Measurements from ENCODE around the gene SLC17A9. TPM values are rescaled to one million over a fixed set of nuclear protein-coding genes. Genes with fewer than 3 reads are reported as not detected.
"Not testable (repeated sequence)": the region's sequence is repeated elsewhere in the genome, so short reads cannot be mapped to it uniquely, and the experiment has no call there.

Gene SLC17A9
- polyA plus RNA-seq, 10 donors = 0.62 to 2.9 (median 1.1) TPM

DNA sequence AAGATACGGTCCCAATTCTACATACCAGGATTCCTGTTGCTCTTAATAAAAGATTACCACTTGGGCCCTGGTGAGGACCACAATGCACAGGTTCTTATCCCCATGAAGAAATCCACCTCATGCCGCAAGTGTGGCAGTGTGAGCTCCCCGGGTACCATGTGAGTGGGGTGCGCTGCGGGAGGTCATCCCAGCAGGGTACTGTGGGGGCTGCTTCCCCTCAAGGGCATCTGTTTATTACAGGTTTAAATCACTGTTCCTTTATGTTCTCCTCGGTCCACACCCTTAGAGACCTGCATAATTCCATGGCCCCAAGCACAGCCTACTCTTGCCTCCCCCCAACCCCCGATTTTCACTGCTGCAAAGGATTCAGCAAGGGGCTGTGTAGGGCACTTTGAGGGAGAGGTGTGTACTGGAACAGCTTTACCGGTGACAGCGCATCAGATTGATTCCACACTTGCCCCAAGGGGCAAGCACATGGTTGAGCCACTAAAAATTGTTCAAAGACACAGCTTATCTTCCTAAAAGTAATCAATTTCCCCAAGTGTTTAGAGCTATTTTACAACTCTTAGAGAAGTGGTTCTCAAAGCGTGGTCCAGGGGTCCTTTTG, 32.4 kb upstream of the SLC17A9 start:
- DNase-seq = no peak

- DNase-seq = peak in 1 of 3 donors; percentile 57
These were observed 31.3 kb upstream of the SLC17A9 start for GRCh38 chr20:62921119-62921687.

DNA sequence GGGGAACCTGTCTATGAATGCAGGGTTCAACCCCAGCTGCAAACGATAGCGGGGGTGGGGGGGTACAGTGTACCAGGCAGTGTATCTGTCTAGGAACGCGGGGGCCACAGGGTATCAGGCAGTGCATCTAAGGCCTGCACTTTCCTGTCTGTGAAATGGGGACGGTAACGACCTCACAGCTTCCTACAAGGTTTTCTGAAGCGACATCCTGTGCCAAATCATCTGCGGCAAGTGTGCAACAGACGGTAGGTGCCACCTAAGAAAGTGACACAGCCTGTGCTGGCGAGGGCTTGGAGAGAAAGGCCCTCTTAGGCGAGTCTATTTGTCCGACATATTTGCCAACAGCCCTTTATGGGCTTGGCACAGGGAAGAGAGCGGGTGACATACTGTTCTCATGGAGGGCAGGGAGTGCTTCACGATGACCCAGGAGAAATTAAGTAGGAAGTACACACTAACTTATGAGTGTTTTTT, 30.0 kb upstream of the SLC17A9 start:
- no peak for DNase-seq

DNA sequence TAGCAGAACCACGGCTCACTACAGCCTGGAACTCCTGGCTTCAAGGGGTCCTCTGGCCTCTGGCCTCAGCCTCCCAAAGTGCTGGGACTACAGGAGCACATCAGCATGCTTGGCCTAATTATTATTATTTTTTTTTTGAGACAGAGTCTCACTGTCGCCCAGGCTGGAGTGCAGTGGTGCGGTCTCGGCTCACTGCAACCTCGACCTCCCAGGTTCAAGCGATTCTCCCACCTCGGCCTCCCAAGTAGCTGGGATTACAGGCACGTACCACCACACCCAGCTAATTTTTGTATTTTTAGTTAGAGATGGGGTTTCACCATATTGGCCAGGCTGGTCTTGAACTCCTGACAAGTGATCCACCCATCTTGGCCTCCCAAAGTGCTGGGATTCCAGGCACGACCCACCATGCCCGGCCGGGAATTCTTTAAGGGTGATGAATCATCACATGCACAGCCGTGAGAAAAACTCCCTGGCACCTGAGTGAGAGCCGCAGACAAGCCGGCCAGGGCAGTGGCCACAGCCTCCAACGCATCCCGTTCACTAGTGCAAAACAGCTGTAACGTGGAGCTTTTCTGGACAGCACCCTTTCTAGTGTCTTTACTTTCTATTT, 29.3 kb upstream of the SLC17A9 start:
- not testable (repeated sequence) for DNase-seq

- DNase-seq = no peak
These were observed 28.7 kb upstream of the SLC17A9 start for GRCh38 chr20:62923669-62924441.

DNA sequence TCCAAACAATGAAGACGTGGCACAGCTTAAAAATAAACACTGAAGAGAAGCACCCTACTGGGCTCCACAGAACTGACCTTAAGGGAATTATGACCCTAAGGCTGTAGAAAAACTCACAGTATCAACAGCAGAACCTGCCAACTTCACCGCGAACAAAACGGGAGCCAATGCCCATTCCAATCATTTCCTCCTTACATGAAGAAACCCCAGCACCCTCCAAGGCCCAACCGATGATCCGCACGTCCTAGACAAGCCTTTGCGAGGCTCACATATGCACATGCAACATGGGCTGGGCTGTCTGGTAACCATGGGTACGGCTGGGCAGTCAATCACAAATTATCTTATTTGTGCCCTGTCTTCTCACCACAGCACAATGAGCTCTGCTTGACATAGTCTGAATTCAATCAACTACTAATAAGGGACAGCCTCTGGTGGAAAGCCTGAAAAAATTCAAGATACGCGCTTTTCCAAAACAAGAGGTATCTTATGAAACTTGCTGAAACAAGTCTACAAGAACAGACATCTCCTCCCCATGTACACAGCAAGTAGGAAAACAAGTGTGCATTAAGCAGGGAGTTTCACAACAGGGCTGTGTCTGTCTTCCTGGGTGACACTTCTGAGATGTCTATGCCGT, 27.9 kb upstream of the SLC17A9 start:
- DNase-seq = no peak

DNA sequence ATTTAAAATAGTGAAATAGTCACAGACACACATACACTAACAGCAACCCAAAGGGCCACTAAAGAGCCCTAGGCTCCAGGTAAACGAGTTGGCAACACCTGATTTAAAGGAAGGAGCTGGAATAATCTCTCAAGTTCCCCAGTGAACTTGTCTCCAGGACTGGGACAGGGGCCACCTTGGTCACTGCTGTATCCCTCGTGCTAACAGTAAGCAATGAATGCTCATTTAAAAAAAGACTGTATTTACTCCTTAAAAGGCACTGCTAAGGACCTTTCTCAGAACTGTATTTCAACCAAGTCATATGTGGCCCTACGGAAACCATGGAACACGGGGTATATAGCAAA, 27.5 kb upstream of the SLC17A9 start:
- no peak for DNase-seq

DNA sequence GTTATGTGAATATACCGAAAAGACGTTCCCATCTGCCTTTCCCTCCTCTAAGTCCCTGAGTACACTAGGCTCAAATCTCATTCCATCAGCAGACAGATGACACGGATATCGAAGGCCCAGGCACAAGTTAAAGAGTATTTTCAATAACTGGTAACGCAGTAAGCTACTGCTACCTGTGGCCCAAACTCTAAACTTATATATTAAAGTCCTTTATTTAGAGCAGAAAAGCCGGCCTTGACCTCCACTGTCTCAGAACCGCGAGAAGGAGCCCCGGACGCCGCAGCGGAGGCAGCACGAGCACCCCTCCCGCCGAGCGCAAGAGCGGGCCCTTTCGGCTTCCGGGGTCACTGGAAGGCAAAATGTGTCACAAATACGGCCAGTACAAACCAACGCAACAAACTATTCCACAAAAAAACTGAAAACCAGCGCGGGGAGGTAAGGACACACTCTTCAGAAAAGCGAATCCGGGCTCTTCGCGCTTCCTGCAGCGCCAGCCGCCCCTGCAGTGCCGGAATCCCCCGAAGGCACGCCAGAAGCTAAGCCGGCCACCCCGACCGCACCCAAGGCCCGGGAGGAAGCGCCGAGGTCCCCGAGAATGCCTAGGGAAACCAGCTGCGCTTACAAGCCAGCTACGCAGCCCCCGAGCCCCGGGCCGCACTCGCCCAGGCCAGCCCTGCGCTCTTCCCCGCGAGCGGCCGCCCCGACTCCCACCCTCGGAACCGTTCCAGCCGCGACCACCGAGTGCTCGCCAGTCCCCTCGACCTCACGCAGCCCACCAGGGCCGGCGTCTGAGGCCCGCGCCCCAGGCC, 26.9 kb upstream of the SLC17A9 start:
- peak in 2 of 3 donors; percentile 29 to 73 for DNase-seq

DNA sequence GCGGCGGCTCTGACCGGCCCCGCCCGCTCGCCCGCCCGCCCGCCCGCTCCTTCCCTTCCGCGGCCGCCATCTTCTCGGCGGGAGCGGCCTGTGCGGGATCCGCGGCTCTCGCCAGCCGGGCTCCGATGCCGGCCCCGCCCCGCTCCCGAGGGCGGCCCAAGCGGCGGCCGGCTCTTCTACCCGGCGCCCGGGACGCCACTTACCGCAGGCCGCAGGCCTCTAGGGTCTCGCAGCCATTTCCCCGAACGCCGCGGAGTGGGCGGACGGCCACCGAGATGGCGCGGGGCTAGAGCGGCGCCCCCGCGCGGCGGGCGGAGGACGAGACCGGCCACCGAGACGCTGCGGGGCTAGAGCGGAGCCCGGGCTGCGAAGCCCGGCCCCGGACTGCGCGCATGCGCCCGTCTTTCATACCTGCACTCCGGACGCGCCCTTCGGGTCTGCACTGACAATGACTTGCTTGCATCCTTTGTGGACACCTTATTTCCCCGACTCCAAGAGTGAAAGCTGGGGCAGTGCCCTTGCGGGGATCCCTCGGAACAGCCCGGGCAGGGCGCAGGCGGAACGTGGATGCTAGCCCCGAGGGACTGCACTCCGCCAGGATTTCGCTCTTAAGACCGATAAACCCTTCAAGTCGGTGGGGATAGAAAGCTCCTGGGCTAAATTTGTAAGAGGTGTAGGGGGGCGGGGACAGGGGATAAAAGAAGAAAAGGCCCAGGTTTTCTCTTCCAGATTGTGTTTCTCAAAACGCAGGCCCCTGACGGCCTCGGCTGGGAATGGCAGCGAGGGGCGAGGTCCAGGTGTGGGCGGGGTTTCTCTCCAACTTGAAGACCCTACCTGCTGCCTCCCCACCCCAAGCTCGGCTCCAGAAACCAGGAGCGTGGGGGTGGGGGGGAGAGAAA, 26.0 kb upstream of the SLC17A9 start, which contains the start of gene DIDO1:
DIDO1 (minus strand) TSS at position 277 of the 899 bp plus-strand sequence.
- DNase-seq = peak; percentile 82 to 96 (median 92)

DNA sequence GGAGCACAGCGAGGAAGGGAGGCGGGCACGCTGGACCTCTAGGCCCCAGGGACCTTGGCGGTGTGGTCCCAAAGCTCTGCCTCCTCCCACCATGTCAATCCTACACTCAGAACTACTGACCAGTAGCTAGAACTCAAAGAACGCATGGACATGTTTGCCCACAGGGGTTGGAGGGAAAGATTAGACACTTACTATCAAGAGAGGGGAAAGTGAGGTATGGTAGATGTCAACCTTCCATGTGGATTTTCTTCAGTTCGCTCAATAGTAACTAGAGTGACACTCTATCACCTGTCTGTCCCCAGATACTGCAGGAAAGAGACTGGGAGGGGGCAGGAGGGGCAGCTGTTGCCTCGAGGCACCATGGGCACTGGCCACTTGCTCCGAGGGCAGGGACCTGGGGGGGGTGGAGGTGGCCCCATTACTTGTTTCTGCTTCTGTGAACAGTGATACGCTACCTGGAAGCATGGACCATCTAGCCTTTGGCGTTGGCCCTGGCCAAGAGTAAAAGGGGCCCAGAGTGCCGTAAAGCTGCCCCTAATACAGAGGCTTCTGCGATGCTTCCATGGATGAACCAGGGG, 25.3 kb upstream of the SLC17A9 start:
- no peak for DNase-seq

GRCh38 chr20:62928246-62928939, 24.1 kb upstream of the SLC17A9 start:
- DNase-seq = no peak

GRCh38 chr20:62929051-62929538, 23.4 kb upstream of the SLC17A9 start:
- DNase-seq = peak; percentile 45 to 82 (median 54)

DNA sequence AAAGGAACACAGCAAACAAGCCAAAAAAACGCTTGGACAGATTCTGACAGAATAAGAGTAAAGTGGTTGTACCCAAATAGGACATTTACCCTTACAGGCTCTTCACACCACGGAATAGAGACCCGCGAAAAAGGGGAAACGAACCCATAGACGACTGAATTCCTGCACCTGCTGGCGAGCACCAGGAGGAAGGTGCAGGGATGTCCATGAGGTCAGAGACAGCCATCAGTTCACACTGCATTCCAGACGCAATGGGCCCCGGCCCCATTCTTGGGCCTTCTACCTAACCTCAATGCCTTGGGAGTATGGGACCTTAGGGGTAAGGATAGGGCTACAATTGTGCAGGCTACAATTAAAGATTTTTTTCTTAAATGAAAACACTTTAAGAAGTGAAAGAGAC, 21.0 kb upstream of the SLC17A9 start:
- no peak for DNase-seq

DNA sequence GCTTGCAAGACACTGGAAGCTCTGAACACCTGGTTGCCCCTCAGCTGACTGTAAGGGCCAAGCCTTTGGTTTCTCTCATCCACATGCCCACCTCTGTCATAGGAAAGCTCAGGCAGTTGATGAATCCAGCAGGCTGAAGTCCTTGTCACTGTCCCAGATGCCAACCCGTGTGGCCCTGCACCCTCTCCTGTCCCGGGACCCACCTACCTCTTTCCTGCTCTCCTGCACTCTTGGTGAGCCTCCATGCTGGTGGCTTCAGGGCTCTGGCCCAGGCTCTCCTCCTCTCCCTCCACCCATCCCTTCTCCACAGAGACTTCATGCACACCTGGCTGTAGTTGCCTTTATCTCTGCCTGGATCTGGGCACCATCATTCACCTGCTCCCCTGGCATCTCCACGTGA, 18.5 kb upstream of the SLC17A9 start:
- DNase-seq = no peak

GRCh38 chr20:62935204-62935967, 17.1 kb upstream of the SLC17A9 start:
- DNase-seq = no peak

DNA sequence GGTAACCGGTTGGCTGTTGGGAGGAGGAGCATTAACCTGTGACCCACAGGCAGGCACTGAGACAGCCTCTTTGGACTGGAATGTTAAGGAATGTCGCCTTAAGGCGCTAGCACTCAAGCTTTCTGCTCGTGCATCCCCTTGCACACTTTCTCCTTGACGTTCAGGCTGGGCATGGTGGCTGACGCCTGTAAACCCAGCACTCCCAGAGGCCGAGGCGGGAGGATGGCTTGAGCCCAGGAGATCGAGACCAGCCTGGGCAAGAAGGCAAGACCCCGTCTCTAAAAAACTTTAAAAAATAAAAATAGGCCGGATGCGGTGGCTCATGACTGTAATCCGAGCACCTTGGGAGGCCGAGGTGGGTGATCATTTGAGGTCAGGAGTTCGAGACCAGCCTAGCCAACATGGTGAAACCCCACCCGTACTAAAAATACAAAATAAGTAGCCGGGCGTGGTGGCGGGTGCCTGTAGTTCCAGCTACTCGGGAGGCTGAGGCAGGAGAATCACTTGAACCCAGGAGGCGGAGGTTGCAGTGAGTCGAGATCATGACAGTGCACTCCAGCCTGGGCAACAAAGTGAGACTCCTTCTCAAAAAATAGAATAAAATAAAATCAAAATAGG, 16.4 kb upstream of the SLC17A9 start:
- DNase-seq = no peak

GRCh38 chr20:62937268-62938104, 15.0 kb upstream of the SLC17A9 start:
- DNase-seq = peak; percentile 96 to 99 (median 99)
